PFSK-1 (cell line): ENCODE data around the gene DNAAF1.

Experiments
- POLR2AphosphoS5 ChIP-seq: IDR thresholded peaks from 2 replicates; pipeline ENCODE4 v1.6.1; 2012; ENCODE audit warnings: low read depth, mild to moderate bottlenecking, control low read depth, low read length, moderate library complexity
- REST ChIP-seq, 2 experiments: IDR thresholded peaks; 2 replicates each; pipeline versions ENCODE4 v1.6.1 to v1.8.0; 2011 to 2012; ENCODE audit warnings: low read depth in 2 of 2, low read length in 2 of 2, control low read depth in 1 of 2, inconsistent platforms in 1 of 2, mild to moderate bottlenecking in 1 of 2, moderate library complexity in 1 of 2; ENCODE audit not compliant: insufficient read depth in 1 of 2
- SIN3A ChIP-seq: IDR thresholded peaks from 2 replicates; pipeline ENCODE4 v1.6.1; 2012; ENCODE audit warnings: mild to moderate bottlenecking, low read length, moderate library complexity, borderline replicate concordance; ENCODE audit not compliant: insufficient read depth

- TF ChIP-seq REST (IDR thresholded peaks at IDR 0.05; ENCODE audit: insufficient read depth in 1 of 2, low read depth in 2 of 2, low read length in 2 of 2) (no peak), POLR2AphosphoS5 (no peak), SIN3A (no peak)
These were observed 8.6 kb upstream of the DNAAF1 start for GRCh38 chr16:84136331-84137125.
